Endothelial cell of umbilical vein (primary cell): Measurements from ENCODE around the gene STARD6.

ENCODE experiments used
- EZH2 ChIP-seq: IDR thresholded peaks from 2 replicates; pipeline ENCODE4 v1.6.1; 2012; ENCODE audit warnings: borderline replicate concordance, low read depth, mild to moderate bottlenecking, moderate library complexity, low read length, inconsistent platforms; ENCODE audit not compliant: severe bottlenecking
- GATA2 ChIP-seq: IDR thresholded peaks from 2 replicates; pipeline ENCODE4 v1.7.0; 2011; ENCODE audit warnings: low read depth, mild to moderate bottlenecking, moderate library complexity, mixed read lengths, low read length; ENCODE audit not compliant: insufficient read length, insufficient read depth
- POLR2AphosphoS5 ChIP-seq: IDR thresholded peaks from 2 replicates; pipeline ENCODE4 v1.6.1; 2012; ENCODE audit warnings: low read depth, mild to moderate bottlenecking, control low read depth, low read length, moderate library complexity; ENCODE audit not compliant: insufficient read depth
- TF ChIP-seq, protein P1 (sequence below), 2 donors: IDR thresholded peaks; 1 replicate in 1 of 2; 2 replicates in 1 of 2; pipeline ENCODE4 v1.5.1; 2011; ENCODE audit warnings: low read length in 2 of 2, mild to moderate bottlenecking in 2 of 2, moderate library complexity in 2 of 2, control low read depth in 1 of 2, inconsistent platforms in 1 of 2, low read depth in 1 of 2; ENCODE audit not compliant: insufficient read depth in 1 of 2; ENCODE audit errors: extremely low read depth in 1 of 2

DNA sequence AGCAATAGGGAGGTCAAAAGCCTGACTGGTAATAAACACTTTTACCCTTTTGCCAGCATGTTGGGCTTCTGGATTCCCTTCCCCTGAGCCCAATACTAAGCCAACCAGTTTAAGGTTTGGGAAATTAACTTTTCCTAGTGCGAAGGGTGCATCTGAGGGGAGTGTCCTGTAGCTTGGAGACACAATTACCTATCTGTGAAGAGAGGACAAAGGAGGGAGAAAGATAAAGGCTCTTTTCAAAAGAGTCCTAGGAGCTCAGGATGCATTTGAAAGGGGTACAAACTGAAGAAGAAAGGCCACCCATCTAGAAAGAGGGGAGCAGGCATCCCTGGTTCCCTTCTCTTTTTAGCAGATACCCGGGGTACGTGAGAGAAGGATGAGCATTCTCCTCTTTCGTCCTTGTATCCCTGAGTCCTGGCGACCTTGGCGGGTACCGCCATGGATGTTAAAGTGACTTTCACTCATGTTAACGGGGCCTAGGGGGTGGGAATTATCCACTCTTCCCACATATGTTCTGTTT lies 25.1 kb upstream of the STARD6 start:
- TF ChIP-seq, protein P1, sequence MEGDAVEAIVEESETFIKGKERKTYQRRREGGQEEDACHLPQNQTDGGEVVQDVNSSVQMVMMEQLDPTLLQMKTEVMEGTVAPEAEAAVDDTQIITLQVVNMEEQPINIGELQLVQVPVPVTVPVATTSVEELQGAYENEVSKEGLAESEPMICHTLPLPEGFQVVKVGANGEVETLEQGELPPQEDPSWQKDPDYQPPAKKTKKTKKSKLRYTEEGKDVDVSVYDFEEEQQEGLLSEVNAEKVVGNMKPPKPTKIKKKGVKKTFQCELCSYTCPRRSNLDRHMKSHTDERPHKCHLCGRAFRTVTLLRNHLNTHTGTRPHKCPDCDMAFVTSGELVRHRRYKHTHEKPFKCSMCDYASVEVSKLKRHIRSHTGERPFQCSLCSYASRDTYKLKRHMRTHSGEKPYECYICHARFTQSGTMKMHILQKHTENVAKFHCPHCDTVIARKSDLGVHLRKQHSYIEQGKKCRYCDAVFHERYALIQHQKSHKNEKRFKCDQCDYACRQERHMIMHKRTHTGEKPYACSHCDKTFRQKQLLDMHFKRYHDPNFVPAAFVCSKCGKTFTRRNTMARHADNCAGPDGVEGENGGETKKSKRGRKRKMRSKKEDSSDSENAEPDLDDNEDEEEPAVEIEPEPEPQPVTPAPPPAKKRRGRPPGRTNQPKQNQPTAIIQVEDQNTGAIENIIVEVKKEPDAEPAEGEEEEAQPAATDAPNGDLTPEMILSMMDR (IDR thresholded peaks at IDR 0.05; ENCODE audit: extremely low read depth in 1 of 2, insufficient read depth in 1 of 2, low read depth in 1 of 2, low read length in 2 of 2): no peak
- TF ChIP-seq POLR2AphosphoS5 (no peak), GATA2 (no peak), EZH2 (no peak)
